ENCODE measurements around the gene ZNF280B. TPM values are rescaled to one million over a fixed set of nuclear protein-coding genes. Genes with fewer than 3 reads are reported as not detected.

ZNF280B gene
- polyA plus RNA-seq, 1 of the 3 experiments (the other 2 are of a cell fraction), result 0.82 TPM

DNA sequence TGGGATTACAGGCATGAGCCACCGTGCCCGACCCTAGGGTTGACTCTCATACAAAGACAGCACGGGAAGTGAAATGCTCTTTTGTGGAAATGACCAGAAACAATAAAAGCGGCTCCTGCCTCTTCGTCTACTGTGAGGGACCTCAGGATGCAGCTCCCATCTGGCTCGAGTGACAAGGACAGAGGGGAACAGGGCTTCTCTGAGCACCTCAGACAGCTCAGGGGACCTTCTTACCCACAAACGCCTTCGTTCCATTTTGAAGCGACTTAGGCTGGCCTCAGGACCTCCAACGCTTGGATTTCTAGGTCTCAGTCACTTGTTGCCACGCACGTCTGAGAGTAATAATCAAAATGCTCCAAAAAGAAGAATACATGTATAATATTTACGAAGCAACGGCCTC is 48.0 kb upstream of the ZNF280B start:
- ChIA-PET POLR2A (no interaction called here), CTCF (interaction anchor here (0.8 to 1.6 kb wide), 4 partner anchors 10 to 93 kb away, joined by 3 to 5 read pairs (median 3); partner anchors contain the start of gene ZNF280B)
- Histone ChIP-seq H4K20me1 (ENCODE audit: insufficient read depth) (peaks cover 57% of the 10 kb centered on the region), H3K9ac (peak overlapping the region; percentile 93; the same call in 1 of the 2 replicates), H3K27ac (ENCODE audit: low read depth in 2 of 2, low read length in 1 of 2) (peak overlapping the region in 1 of 2 experiments; percentile 90; a peak in 3 of 4 replicates), H3K79me2 (ENCODE audit: insufficient read depth) (peaks cover 64% of the 10 kb centered on the region), H3K4me3 (ENCODE audit: low read depth in 2 of 2, low read length in 1 of 2) (peak overlapping the region; percentile 71 to 97), H3K9me3 (no peaks in the 10 kb centered on the region), H3K36me3 (replicated peaks in 1 of 2; ENCODE audit: control insufficient read depth in 1 of 2, insufficient read depth in 2 of 2, low read length in 1 of 2) (peaks cover 40 to 41% of the 10 kb centered on the region in 2 experiments), H3K9me2 (no peaks in the 10 kb centered on the region), H3K4me2 (peak overlapping the region; percentile 99), H3K4me1 (ENCODE audit: control insufficient read depth in 1 of 2, insufficient read depth in 2 of 2, low read depth in 1 of 2, low read length in 1 of 2) (peaks cover 4 to 49% of the 10 kb centered on the region in 2 experiments; a peak in 3 of 4 replicates), H2AFZ (ENCODE audit: low read depth) (no peak overlapping the region), H3F3A (replicated peaks; ENCODE audit: insufficient read depth) (peaks cover 2% of the 10 kb centered on the region), H3K27me3 (ENCODE audit: insufficient read depth) (no peaks in the 10 kb centered on the region)
- WGBS (ENCODE audit: low lambda C conversion rate), result 57% methylated on average over 14 of the region's 14 CpGs
- TF ChIP-seq NRF1 (IDR thresholded peaks at IDR 0.05; ENCODE audit: low read depth, low read length), result no peak
- no peak for TF ChIP-seq MXI1 (IDR thresholded peaks at IDR 0.05; ENCODE audit: low read depth, low read length)
- TF ChIP-seq, protein P1, sequence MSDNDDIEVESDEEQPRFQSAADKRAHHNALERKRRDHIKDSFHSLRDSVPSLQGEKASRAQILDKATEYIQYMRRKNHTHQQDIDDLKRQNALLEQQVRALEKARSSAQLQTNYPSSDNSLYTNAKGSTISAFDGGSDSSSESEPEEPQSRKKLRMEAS (IDR thresholded peaks at IDR 0.05; ENCODE audit: low read depth), result no peak
- TF ChIP-seq POLR2AphosphoS5 (IDR thresholded peaks at IDR 0.05; ENCODE audit: low read depth, low read length), result no peak
- no peak for TF ChIP-seq SIN3A (IDR thresholded peaks at IDR 0.05; ENCODE audit: borderline replicate concordance, low read depth, low read length)
- DNase-seq, result no peak

DNA sequence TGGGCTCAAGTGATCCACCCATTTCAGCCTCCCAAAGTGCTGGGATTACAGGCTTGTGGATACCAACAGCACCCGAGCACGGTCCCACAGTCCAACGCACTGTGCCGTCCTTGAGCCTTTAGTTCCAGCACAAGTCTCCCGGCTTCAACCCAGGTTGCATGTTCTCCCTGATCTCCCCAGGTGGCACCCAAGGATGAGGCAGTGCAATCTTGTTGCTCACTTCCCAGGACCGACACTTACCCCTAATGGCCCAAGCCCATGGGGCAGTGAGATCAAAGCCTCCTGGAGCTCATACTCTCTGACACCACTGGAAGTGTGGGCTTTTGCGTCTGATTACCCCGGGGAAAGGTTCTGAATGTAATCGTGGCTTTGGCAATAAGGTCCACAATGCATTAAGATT is 47.1 kb upstream of the ZNF280B start:
- Histone ChIP-seq H3K4me1 (ENCODE audit: control insufficient read depth in 1 of 2, insufficient read depth in 2 of 2, low read depth in 1 of 2, low read length in 1 of 2) (peaks cover 4 to 56% of the 10 kb centered on the region in 2 experiments; a peak in 3 of 4 replicates), H3K9ac (no peak overlapping the region), H3F3A (replicated peaks; ENCODE audit: insufficient read depth) (peaks cover 2% of the 10 kb centered on the region), H4K20me1 (ENCODE audit: insufficient read depth) (peaks cover 67% of the 10 kb centered on the region), H3K9me2 (no peaks in the 10 kb centered on the region), H2AFZ (ENCODE audit: low read depth) (no peak overlapping the region), H3K9me3 (no peaks in the 10 kb centered on the region), H3K4me3 (ENCODE audit: low read depth in 2 of 2, low read length in 1 of 2) (no peak overlapping the region), H3K79me2 (ENCODE audit: insufficient read depth) (peaks cover 71% of the 10 kb centered on the region), H3K4me2 (peak overlapping the region; percentile 20; the same call in 1 of the 2 replicates), H3K27me3 (ENCODE audit: insufficient read depth) (no peaks in the 10 kb centered on the region), H3K27ac (ENCODE audit: low read depth in 2 of 2, low read length in 1 of 2) (no peak overlapping the region), H3K36me3 (replicated peaks in 1 of 2; ENCODE audit: control insufficient read depth in 1 of 2, insufficient read depth in 2 of 2, low read length in 1 of 2) (peaks cover 50 to 51% of the 10 kb centered on the region in 2 experiments)
- CTCF ChIA-PET, result interaction anchor here (0.8 to 1.5 kb wide), 2 partner anchors 81 to 92 kb away, joined by 3 to 5 read pairs; no protein-coding TSS in a partner anchor
- TF ChIP-seq, protein P2, sequence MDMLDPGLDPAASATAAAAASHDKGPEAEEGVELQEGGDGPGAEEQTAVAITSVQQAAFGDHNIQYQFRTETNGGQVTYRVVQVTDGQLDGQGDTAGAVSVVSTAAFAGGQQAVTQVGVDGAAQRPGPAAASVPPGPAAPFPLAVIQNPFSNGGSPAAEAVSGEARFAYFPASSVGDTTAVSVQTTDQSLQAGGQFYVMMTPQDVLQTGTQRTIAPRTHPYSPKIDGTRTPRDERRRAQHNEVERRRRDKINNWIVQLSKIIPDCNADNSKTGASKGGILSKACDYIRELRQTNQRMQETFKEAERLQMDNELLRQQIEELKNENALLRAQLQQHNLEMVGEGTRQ (IDR thresholded peaks at IDR 0.05; ENCODE audit: borderline replicate concordance, low read depth, low read length), result no peak
- TF ChIP-seq, protein P3, sequence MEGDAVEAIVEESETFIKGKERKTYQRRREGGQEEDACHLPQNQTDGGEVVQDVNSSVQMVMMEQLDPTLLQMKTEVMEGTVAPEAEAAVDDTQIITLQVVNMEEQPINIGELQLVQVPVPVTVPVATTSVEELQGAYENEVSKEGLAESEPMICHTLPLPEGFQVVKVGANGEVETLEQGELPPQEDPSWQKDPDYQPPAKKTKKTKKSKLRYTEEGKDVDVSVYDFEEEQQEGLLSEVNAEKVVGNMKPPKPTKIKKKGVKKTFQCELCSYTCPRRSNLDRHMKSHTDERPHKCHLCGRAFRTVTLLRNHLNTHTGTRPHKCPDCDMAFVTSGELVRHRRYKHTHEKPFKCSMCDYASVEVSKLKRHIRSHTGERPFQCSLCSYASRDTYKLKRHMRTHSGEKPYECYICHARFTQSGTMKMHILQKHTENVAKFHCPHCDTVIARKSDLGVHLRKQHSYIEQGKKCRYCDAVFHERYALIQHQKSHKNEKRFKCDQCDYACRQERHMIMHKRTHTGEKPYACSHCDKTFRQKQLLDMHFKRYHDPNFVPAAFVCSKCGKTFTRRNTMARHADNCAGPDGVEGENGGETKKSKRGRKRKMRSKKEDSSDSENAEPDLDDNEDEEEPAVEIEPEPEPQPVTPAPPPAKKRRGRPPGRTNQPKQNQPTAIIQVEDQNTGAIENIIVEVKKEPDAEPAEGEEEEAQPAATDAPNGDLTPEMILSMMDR (IDR thresholded peaks at IDR 0.05), result no peak
- no peak for TF ChIP-seq GABPA (IDR thresholded peaks at IDR 0.05; ENCODE audit: low read depth)
- no peak for TF ChIP-seq EP300 (IDR thresholded peaks at IDR 0.05; ENCODE audit: borderline replicate concordance in 1 of 2, low read depth in 1 of 2, low read length in 1 of 2)
- no peak for TF ChIP-seq NFIC (IDR thresholded peaks at IDR 0.05; ENCODE audit: borderline replicate concordance)
- no peak for TF ChIP-seq MEF2A (IDR thresholded peaks at IDR 0.05; ENCODE audit: borderline replicate concordance, low read depth)
- no peak for TF ChIP-seq RXRA (IDR thresholded peaks at IDR 0.05; ENCODE audit: borderline replicate concordance, low read depth)
- TF ChIP-seq GATA2 (CRISPR knock-in tag; IDR thresholded peaks at IDR 0.05), result no peak
- TF ChIP-seq RCOR1 (IDR thresholded peaks at IDR 0.05; ENCODE audit: low read length), result no peak
- TF ChIP-seq RAD21 (IDR thresholded peaks at IDR 0.05; ENCODE audit: low read length), result no peak
- no peak for TF ChIP-seq TEAD4 (IDR thresholded peaks at IDR 0.05; ENCODE audit: borderline replicate concordance, insufficient read depth)
- no peak for TF ChIP-seq CHD2 (IDR thresholded peaks at IDR 0.05; ENCODE audit: low read length, partially characterized antibody)
- no peak for TF ChIP-seq YY1 (IDR thresholded peaks at IDR 0.05; ENCODE audit: low read depth)
- TF ChIP-seq POLR2AphosphoS5 (IDR thresholded peaks at IDR 0.05; ENCODE audit: low read depth, low read length), result no peak
- no peak for TF ChIP-seq FOXJ3 (CRISPR knock-in tag; IDR thresholded peaks at IDR 0.05)
- TF ChIP-seq, protein P1 (IDR thresholded peaks at IDR 0.05; ENCODE audit: low read depth), result no peak
- TF ChIP-seq, protein P4, sequence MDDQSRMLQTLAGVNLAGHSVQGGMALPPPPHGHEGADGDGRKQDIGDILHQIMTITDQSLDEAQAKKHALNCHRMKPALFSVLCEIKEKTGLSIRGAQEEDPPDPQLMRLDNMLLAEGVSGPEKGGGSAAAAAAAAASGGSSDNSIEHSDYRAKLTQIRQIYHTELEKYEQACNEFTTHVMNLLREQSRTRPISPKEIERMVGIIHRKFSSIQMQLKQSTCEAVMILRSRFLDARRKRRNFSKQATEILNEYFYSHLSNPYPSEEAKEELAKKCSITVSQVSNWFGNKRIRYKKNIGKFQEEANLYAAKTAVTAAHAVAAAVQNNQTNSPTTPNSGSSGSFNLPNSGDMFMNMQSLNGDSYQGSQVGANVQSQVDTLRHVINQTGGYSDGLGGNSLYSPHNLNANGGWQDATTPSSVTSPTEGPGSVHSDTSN (IDR thresholded peaks at IDR 0.05), result no peak
- 89% methylated on average over 8 of the region's 9 CpGs for WGBS (ENCODE audit: low lambda C conversion rate)
- DNase-seq, result no peak
- POLR2A ChIA-PET, result no interaction called here

Measured in SK-N-SH (cell line).